Esophagus squamous epithelium (tissue), 5 donors: ENCODE data around the gene ECHS1. TPM values are rescaled to one million over a fixed set of nuclear protein-coding genes. Genes with fewer than 3 reads are reported as not detected.

Experiments
- DNase-seq: peaks from one replicate; lab custom pipeline; 2025; lab: John Stamatoyannopoulos, UW
- H3K27ac ChIP-seq, 4 donors: fragments of 200-600 bp; sonication (generic); one replicate each; pipeline ENCODE4 v1.5.1; 2016 to 2019; ENCODE audit warnings: mild to moderate bottlenecking in 1 of 4
- H3K27me3 ChIP-seq, 4 donors: fragments of 200-600 bp; sonication (generic); 1 replicate in 3 of 4; 2 replicates in 1 of 4; pipeline versions ENCODE4 v1.5.1 to v1.6.0; 2017 to 2021; ENCODE audit warnings: antibody characterized with exemption in 1 of 4
- H3K36me3 ChIP-seq, 3 donors: fragments of 200-600 bp; sonication (generic); one replicate each; pipeline ENCODE4 v1.5.1; 2016 to 2019
- H3K4me1 ChIP-seq, 3 donors: fragments of 200-600 bp; sonication (generic); one replicate each; pipeline ENCODE4 v1.5.1; 2017 to 2019
- H3K4me3 ChIP-seq, 4 donors: fragments of 200-600 bp; sonication (generic); 1 replicate in 3 of 4; 2 replicates in 1 of 4; pipeline ENCODE4 v1.5.1; 2016 to 2019; ENCODE audit warnings: mild to moderate bottlenecking in 2 of 4, moderate library complexity in 1 of 4
- H3K9me3 ChIP-seq, 3 donors: fragments of 200-600 bp; sonication (generic); one replicate each; pipeline ENCODE4 v1.5.1; 2016 to 2019
- POLR2A ChIP-seq, 4 donors: fragments of 450-650 bp; IDR thresholded peaks; one replicate each; pipeline ENCODE4 v1.6.1; 2017; ENCODE audit warnings: antibody characterized with exemption in 4 of 4, mild to moderate bottlenecking in 4 of 4, moderate library complexity in 3 of 4
- WGBS, 2 donors: methylation state at CpG; one replicate each; pipeline ENCODE4 v1.1.5; 2018; 5-methylcytosine and 5-hydroxymethylcytosine counted together
- intact Hi-C: fragments of 100-400 bp; cut with DNase I; formaldehyde crosslinking; loops from one replicate; pipeline ENCODE4 v1.15.0; 2022
- total RNA-seq, 4 donors: library from RNA; depleted of rRNA; stranded (reverse); fragments of >200 nt; gene quantifications; one replicate each; pipeline ENCODE4 v1.1.0, GENCODE V29; 2016
- TF ChIP-seq, protein P1 (sequence below), 6 experiments: fragments of 450-650 bp in 4 of 6; fragments of 200-600 bp in 2 of 6; sonication (generic) in 2 of 6; IDR thresholded peaks; one replicate each; pipeline ENCODE4 v1.5.1; 2016 to 2019; ENCODE audit warnings: antibody characterized with exemption in 6 of 6, mild to moderate bottlenecking in 4 of 6, moderate library complexity in 4 of 6
- donor health status: DM: yes; HTN: yes; CAD: no.

Gene ECHS1
- total RNA-seq, 4 donors from 2014 or later: 75.0 to 115 (median 99.2) TPM

DNA sequence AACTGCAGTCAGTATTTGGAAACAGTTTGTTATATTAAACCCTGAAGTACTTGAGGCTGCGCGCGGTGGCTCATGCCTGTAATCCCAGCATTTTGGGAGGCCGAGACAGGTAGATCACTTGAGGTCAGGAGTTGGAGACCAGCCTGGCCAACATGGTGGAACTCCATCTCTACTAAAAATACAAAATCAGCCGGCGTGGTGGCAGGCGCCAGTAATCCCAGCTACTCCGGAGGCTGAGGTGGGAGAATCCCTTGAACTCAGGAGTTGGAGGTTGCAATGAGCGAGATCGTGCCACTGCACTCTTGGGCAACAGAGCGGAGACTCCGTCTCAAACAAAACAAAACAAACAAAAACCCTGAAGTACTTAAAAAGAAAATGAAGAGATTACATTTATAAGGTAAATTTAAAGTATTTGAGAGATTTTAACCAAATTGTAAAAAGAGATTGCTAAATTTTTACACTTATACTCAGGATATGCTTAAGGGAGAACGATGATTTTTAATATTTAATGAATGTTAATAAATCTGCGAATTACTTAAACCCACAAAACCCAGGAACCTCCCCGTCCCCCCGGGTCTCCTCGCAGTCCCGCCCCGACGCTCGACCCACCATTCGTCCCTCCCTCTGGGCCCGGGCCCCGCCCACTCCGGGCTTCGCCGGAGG lies 20.4 kb upstream of the ECHS1 start:
- peaks cover 0 to 58% (median 6%) of the 10 kb centered on the region in 3 donors for H3K36me3 ChIP-seq
- TF ChIP-seq POLR2A (IDR thresholded peaks at IDR 0.05): no peak
- TF ChIP-seq, protein P1, sequence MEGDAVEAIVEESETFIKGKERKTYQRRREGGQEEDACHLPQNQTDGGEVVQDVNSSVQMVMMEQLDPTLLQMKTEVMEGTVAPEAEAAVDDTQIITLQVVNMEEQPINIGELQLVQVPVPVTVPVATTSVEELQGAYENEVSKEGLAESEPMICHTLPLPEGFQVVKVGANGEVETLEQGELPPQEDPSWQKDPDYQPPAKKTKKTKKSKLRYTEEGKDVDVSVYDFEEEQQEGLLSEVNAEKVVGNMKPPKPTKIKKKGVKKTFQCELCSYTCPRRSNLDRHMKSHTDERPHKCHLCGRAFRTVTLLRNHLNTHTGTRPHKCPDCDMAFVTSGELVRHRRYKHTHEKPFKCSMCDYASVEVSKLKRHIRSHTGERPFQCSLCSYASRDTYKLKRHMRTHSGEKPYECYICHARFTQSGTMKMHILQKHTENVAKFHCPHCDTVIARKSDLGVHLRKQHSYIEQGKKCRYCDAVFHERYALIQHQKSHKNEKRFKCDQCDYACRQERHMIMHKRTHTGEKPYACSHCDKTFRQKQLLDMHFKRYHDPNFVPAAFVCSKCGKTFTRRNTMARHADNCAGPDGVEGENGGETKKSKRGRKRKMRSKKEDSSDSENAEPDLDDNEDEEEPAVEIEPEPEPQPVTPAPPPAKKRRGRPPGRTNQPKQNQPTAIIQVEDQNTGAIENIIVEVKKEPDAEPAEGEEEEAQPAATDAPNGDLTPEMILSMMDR (IDR thresholded peaks at IDR 0.05): no peak
- no peak for DNase-seq
- peak overlapping the region; percentile 62 to 84 (median 82) for H3K4me3 ChIP-seq
- H3K27ac ChIP-seq: peak overlapping the region; percentile 88 to 92 (median 89)
- H3K27me3 ChIP-seq: no peaks in the 10 kb centered on the region
- H3K4me1 ChIP-seq: peaks cover 4 to 34% (median 12%) of the 10 kb centered on the region in 3 donors
- intact Hi-C loops: no loop called here
- H3K9me3 ChIP-seq: no peaks in the 10 kb centered on the region
- WGBS, 2 donors: 40 to 41% methylated on average over 22 of the region's 27 CpGs

DNA sequence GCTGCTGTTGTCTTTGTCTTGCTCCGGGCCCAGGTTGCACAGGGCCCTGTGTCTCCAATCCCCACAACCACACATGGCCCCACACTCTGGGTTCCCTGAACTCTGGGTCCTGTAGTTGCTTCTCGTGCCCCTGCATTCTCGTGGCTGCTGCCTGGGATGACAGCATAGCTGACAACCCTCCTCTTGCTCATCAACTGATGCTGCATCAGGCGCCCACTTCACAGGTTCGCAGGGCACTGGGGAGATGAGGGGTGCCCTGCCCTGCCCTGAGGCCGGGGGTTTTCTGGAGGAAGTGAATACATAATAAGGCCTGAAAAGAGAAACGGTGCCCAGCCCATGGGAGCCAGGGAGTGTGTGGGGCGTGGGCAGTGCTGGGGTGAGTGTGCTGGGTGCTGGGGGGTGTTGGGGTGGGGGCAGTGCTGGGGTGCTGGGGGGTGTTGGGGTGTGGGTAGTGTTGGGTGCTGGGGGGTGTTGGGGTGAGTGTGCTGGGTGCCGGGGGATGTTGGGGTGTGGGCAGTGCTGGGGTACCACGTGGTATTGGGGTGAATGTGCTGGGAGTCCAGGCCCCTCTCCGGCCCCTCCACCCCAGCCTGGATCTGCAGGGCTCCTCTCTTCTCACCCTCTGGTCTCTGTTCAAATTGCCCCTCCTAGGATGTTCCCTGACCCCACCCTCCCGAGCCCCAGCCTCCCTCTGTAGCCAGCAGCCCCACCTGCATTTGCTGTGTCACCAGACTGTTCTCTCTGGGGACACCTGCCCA lies 18.8 kb upstream of the ECHS1 start:
- intact Hi-C loops: no loop called here
- 63 to 73% methylated on average over 2 to 8 of the region's 12 CpGs for WGBS, 2 donors
- peaks cover 4 to 34% (median 12%) of the 10 kb centered on the region in 3 donors for H3K4me1 ChIP-seq
- TF ChIP-seq POLR2A (IDR thresholded peaks at IDR 0.05): no peak
- TF ChIP-seq, protein P1 (IDR thresholded peaks at IDR 0.05): no peak
- no peak overlapping the region for H3K4me3 ChIP-seq
- peaks cover 0 to 47% (median 0%) of the 10 kb centered on the region in 3 donors for H3K36me3 ChIP-seq
- no peak for DNase-seq
- no peaks in the 10 kb centered on the region for H3K27me3 ChIP-seq
- H3K27ac ChIP-seq: no peak overlapping the region
- no peaks in the 10 kb centered on the region for H3K9me3 ChIP-seq

DNA sequence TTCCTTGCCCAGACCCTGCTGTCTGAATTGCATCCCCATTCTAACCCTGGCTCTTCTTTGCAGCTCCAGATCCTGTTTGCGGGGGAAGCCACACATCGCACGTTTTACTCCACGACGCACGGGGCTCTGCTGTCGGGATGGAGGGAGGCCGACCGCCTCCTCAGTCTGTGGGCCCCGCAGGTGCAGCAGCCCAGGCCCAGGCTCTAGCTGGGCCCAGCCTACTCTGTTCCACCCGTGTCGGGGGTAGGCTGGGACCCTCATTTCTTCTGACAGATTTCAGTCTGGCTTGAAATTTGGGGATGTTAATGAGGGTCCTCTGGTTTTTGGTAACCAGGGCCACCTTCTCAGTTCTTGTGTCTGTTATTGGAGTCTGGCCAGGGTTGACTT lies 18.1 kb upstream of the ECHS1 start:
- no peak for DNase-seq
- intact Hi-C loops: no loop called here
- Histone ChIP-seq H3K27me3 (no peaks in the 10 kb centered on the region), H3K9me3 (no peaks in the 10 kb centered on the region), H3K27ac (no peak overlapping the region), H3K4me3 (no peak overlapping the region), H3K36me3 (peaks cover 0 to 42% (median 0%) of the 10 kb centered on the region in 3 donors), H3K4me1 (peaks cover 4 to 33% (median 12%) of the 10 kb centered on the region in 3 donors)
- WGBS, 2 donors: 83 to 93% methylated on average over 8 to 12 of the region's 12 CpGs
- TF ChIP-seq POLR2A (IDR thresholded peaks at IDR 0.05): no peak
- TF ChIP-seq, protein P1 (IDR thresholded peaks at IDR 0.05): no peak

DNA sequence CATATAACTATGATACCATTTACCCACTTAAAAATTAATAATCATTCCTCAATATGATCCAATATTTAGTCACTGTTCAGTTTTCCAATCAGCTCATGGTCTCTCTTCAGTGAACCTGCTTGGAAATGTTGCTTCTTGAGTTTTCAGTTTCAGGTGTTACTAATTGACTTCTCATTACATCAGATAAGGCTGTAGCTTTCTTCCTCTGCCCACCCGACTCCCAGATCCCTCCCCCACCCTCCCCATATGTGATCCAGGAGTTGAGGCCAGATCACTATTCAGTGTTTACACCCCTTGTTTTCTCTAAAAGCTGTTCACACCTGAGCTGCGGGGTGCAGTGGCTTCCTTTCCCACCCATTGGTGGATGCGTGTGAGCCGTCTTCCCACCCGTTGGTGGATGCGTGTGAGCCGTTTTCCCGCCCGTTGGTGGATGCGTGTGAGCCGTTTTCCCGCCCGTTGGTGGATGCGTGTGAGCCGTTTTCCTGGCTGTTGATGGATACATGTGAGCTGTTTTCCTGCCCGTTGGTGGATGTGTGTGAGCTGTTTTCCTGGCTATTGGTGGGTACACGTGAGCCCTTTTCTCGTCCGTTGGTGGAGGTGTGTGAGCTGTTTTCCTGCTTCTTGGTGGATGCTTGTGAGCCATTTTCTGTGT lies 17.6 kb upstream of the ECHS1 start:
- no peak overlapping the region for H3K4me3 ChIP-seq
- 82 to 85% methylated on average over 15 to 17 of the region's 19 CpGs for WGBS, 2 donors
- H3K27ac ChIP-seq: peak overlapping the region in 2 of 4 donors; percentile 74 to 80
- H3K27me3 ChIP-seq: no peaks in the 10 kb centered on the region
- TF ChIP-seq POLR2A (IDR thresholded peaks at IDR 0.05): no peak
- TF ChIP-seq, protein P1 (IDR thresholded peaks at IDR 0.05): no peak
- DNase-seq: no peak
- peaks cover 4 to 28% (median 12%) of the 10 kb centered on the region in 3 donors for H3K4me1 ChIP-seq
- H3K9me3 ChIP-seq: no peaks in the 10 kb centered on the region
- H3K36me3 ChIP-seq: peaks cover 0 to 41% (median 0%) of the 10 kb centered on the region in 3 donors
- intact Hi-C loops: no loop called here
